Measurements from ENCODE around the gene EYS.

The EYS gene

DNA sequence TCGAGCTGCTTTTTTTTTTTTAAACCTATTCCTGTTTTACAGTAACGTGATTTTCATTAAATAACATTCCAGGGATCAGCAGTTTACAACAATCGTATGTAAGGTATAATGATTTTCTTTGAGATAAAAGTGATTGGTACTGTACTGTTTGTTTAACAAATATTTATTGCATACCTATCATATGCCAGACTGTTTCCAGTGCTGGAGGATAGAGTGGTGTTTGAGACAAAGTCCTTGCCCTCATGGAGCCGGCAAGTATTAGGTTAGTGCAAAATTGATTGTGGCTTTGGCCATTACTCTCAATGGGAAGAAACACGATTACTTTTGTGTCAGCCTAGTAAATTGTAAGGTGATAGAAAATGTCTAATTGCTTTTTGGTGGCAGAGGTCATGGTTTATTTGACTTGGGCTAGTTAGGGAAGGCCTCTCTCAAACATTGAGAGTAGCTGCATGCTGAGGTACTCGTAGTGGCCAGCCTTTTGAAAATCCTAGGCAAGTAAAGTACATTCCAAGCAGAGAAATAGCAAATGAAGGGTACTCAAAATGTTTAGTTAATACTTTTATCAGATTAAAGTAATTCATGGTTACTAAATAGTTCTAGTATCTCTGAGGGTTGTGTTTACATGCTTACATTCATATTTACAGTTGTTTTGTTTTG lies 2035.8 kb downstream of the EYS start:
- Histone ChIP-seq H3K9ac (ENCODE audit: insufficient read length) (no peak overlapping the region), H3K36me3 (ENCODE audit: insufficient read depth, low read length) (peaks cover 27% of the 10 kb centered on the region), H3K9me3 (ENCODE audit: low read depth, low read length) (no peaks in the 10 kb centered on the region), H3K4me3 (no peak overlapping the region), H3K27ac (no peak overlapping the region)
- TF ChIP-seq POLR2AphosphoS5 (IDR thresholded peaks at IDR 0.05; ENCODE audit: borderline replicate concordance, low read depth, low read length) (no peak), EZH2 (IDR thresholded peaks at IDR 0.05) (no peak), FOXP2 (optimal IDR thresholded peaks at IDR 0.05; ENCODE audit: control extremely low read depth, extremely low read length, insufficient read depth) (no peak)
- DNase-seq (ENCODE audit: low read depth, low spot score), result no peak

Measured in SK-N-MC (cell line).